HFFc6 (cell line): ENCODE results near the gene DCDC2B. TPM values are rescaled to one million over a fixed set of nuclear protein-coding genes. Genes with fewer than 3 reads are reported as not detected.
A peak's percentile ranks its signal among the peaks of the same experiment; 100 is the strongest.

Experiments used
- DNase-seq: peaks from one replicate; pipeline ENCODE4 v3.0.0-alpha.2; 2018
- H3K27ac Mint-ChIP-seq: 2 replicates; pipeline ENCODE4 v1.8.0; 2020; ENCODE audit warnings: mild to moderate bottlenecking, mixed read lengths
- H3K27me3 Mint-ChIP-seq: 2 replicates; pipeline ENCODE4 v1.8.0; 2021; ENCODE audit warnings: mild to moderate bottlenecking, moderate library complexity, mixed read lengths; ENCODE audit not compliant: insufficient read depth
- H3K36me3 Mint-ChIP-seq: 2 replicates; pipeline ENCODE4 v1.8.0; 2021; ENCODE audit warnings: low read depth, mixed read lengths
- H3K4me1 Mint-ChIP-seq: 2 replicates; pipeline ENCODE4 v1.8.0; 2020; ENCODE audit warnings: low read depth, mixed read lengths
- H3K4me3 Mint-ChIP-seq: 2 replicates; pipeline ENCODE4 v1.8.0; 2020; ENCODE audit warnings: mild to moderate bottlenecking, moderate library complexity, mixed read lengths
- H3K9me3 Mint-ChIP-seq: 2 replicates; pipeline ENCODE4 v1.8.0; 2020; ENCODE audit warnings: mild to moderate bottlenecking, mixed read lengths
- total RNA-seq, 6 experiments: library from RNA; stranded (reverse); fragmentation: NEBNext Ultra II Directional; extraction: Animal tissue kit (Norgen Biotek cat#: 25700); gene quantifications; 2 replicates in 1 of 6; 3 replicates in 5 of 6; pipeline ENCODE4 v1.2.3, GENCODE V29; 2021
- TF ChIP-seq, protein P1 (sequence below): fragments of 200-600 bp; sonication (generic); IDR thresholded peaks from 2 replicates; pipeline ENCODE4 v1.5.0; 2021; ENCODE audit warnings: antibody characterized with exemption, mild to moderate bottlenecking

DCDC2B gene
- total RNA-seq, 6 experiments from 2014 or later = not detected

DNA sequence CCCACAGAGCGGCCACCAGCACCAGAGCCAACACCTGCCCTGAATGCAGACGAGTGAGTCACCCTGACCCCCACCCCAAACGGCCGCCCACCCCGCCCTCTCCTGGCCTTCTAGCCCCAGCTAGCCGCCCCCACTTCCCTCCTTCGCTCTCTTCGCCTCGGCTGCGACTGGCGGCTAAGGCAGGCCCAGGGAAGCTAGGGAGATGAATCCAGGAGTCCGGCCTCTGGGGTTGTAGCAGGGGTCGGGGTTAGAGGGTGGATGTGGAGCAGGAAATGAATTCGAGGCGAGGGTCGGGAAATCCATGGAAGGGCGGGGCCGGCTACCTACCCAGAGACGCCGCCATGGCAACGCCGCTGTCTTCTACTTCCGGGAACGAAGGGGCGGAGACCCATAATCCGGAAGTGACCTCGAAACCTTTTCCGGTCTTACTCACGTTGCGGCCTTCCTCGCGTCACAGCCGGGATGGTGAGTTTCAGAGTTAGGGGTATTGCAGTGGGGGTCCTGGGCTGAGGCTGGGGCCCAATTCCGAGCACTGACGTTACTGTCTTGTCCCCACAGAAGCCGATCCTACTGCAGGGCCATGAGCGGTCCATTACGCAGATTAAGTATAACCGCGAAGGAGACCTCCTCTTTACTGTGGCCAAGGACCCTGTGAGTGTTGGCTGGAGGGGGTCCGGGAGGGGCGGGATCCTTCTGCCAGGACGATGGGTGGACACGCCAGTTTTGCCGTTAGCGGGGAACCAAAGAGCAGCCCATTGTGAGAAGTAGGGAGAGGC is 13.3 kb downstream of the DCDC2B start, which contains the start of the genes EIF3I and TMEM234:
EIF3I (plus strand) TSS at position 428 of the 776 bp plus-strand sequence; CDS start at position 463, 35 bp downstream.
TMEM234 (minus strand) TSS at position 374 of the 776 bp plus-strand sequence; CDS start at position 343, 31 bp downstream.
- peaks cover 37% of the 10 kb centered on the region for H3K36me3 Mint-ChIP-seq
- peaks cover 38% of the 10 kb centered on the region for H3K4me1 Mint-ChIP-seq
- peak; percentile 87 for DNase-seq
- peak within 1 kb of the TSS; percentile 97 for H3K4me3 Mint-ChIP-seq
- peak within 1 kb of the TSS; percentile 98 for H3K27ac Mint-ChIP-seq
- H3K9me3 Mint-ChIP-seq = no peaks in the 10 kb centered on the region
- H3K27me3 Mint-ChIP-seq = peaks cover 2% of the 10 kb centered on the region
- TF ChIP-seq, protein P1, sequence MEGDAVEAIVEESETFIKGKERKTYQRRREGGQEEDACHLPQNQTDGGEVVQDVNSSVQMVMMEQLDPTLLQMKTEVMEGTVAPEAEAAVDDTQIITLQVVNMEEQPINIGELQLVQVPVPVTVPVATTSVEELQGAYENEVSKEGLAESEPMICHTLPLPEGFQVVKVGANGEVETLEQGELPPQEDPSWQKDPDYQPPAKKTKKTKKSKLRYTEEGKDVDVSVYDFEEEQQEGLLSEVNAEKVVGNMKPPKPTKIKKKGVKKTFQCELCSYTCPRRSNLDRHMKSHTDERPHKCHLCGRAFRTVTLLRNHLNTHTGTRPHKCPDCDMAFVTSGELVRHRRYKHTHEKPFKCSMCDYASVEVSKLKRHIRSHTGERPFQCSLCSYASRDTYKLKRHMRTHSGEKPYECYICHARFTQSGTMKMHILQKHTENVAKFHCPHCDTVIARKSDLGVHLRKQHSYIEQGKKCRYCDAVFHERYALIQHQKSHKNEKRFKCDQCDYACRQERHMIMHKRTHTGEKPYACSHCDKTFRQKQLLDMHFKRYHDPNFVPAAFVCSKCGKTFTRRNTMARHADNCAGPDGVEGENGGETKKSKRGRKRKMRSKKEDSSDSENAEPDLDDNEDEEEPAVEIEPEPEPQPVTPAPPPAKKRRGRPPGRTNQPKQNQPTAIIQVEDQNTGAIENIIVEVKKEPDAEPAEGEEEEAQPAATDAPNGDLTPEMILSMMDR = no peak

GRCh38 chr1:32223683-32224082 is 14.8 kb downstream of the DCDC2B start:
- Mint-ChIP-seq H3K9me3 (no peaks in the 10 kb centered on the region), H3K36me3 (peaks cover 45% of the 10 kb centered on the region), H3K4me1 (peaks cover 53% of the 10 kb centered on the region), H3K27me3 (peaks cover 2% of the 10 kb centered on the region), H3K27ac (peak overlapping the region; percentile 98), H3K4me3 (peak overlapping the region; percentile 97)
- TF ChIP-seq, protein P1 = peak; percentile 54
- DNase-seq = no peak

GRCh38 chr1:32224285-32224684 is 15.4 kb downstream of the DCDC2B start:
- Mint-ChIP-seq H3K27ac (peak overlapping the region; percentile 98), H3K9me3 (no peaks in the 10 kb centered on the region), H3K27me3 (peaks cover 2% of the 10 kb centered on the region), H3K36me3 (peaks cover 49% of the 10 kb centered on the region), H3K4me1 (peaks cover 55% of the 10 kb centered on the region), H3K4me3 (peak overlapping the region; percentile 97)
- no peak for DNase-seq
- TF ChIP-seq, protein P1 = no peak

- Mint-ChIP-seq H3K9me3 (no peaks in the 10 kb centered on the region), H3K27me3 (no peaks in the 10 kb centered on the region; the same call in 1 of the 2 replicates), H3K4me1 (peaks cover 24% of the 10 kb centered on the region), H3K36me3 (peaks cover 34% of the 10 kb centered on the region), H3K27ac (peak overlapping the region; percentile 22; the same call in 1 of the 2 replicates), H3K4me3 (no peak overlapping the region)
- TF ChIP-seq, protein P1 = no peak
- DNase-seq = no peak
Observed at GRCh38 chr1:32228771-32229170, 19.9 kb downstream of the DCDC2B start.

DNA sequence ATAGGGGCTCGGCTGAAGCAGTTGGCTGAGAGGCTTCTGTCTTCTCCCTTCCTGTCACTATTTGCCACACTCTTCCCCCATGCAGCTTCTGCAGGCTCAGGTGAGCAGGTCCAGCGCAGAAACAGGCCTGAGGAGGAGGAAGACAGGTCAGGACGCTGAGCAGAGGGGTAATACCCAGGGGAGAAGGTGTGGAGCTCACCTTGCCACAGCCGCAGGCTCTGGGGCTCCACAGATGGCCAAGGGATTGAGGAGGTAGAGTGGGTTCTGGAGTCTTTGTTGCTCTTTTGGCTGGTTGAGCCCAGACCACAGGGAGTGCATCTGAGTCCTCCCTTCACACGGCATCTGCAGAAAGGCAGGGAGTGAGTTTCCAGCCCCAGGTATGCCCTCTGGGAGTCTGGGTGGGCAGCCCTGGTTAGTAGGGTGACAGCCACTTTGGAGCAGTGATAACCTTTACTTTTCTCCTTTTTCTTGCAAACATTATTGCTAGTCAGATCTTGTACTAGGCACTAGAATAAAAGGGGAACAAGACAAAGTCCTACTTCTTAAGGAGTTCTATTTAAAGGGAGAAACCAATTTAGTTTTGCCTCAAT is 23.0 kb downstream of the DCDC2B start:
- Mint-ChIP-seq H3K4me3 (no peak overlapping the region), H3K27me3 (no peaks in the 10 kb centered on the region; the same call in none of the 2 replicates), H3K27ac (no peak overlapping the region), H3K36me3 (peaks cover 26% of the 10 kb centered on the region), H3K4me1 (peaks cover 42% of the 10 kb centered on the region), H3K9me3 (no peaks in the 10 kb centered on the region)
- TF ChIP-seq, protein P1 = no peak
- DNase-seq = no peak
